Hematopoietic multipotent progenitor cell treated with erythropoietin and hydrocortisone succinate and interleukin-3 and kit ligand, for 17 days (in vitro differentiated cells): ENCODE data around the gene PKMYT1.

Experiments
- DNase-seq: peaks from one replicate; pipeline ENCODE4 v3.0.0-alpha.2; 2015; ENCODE audit warnings: low spot score

Gene PKMYT1

DNA sequence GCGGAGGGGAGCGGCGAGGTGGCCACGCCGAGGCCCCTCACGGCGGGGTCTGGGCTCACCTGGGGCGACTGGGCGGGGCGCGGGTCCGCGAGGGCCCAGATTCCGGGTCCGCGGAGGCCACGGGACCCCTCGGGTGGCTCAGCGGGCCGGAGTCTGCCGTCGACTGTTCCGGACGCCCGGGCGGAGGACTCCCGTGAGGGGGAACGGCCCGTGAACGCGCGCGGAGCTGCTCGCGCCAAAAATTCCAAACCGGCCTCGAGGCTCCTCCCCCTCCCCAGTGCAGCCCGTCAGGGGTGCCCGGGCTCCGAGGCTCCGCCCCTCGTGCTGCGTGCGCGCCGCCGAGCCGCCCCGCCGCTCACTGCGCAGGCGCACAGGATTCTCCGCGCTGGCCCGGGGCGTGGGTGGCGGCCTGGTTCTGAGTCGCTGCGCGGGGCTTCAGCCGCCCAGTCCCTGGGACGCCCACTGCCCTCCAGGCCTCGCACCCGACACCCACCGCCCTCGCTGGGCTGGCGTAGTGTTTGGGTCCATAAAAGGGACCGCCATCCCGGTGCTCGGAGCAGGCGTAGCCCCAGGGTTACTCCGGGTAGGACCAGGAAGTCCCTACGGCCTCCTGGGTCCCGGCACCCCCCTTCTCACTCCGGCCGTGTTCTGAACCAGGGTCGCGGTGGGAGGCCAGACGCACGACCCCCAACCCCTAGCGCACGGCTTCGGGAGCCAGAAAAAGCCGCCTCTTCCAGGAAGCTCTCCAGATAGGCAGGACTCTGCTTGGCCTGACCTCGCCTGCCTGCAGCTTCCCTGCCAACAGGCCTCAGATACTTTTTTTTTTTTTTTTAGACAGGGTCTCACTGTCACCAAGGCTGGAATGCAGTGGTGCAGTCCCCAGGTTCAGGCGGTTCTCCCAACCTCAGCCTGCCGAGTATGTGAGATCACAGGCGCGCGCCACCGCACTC is at the start of gene PKMYT1:
Gene PKMYT1, minus strand, starts transcription at position 220 of the 950 bp plus-strand sequence. CDS start 789 bp downstream, outside the sequence.
- DNase-seq, result peak; percentile 94

GRCh38 chr16:3029491-3030221 is 49.4 kb upstream of the PKMYT1 start:
- no peak for DNase-seq

GRCh38 chr16:3028716-3029319 is 48.6 kb upstream of the PKMYT1 start:
- DNase-seq, result no peak

DNA sequence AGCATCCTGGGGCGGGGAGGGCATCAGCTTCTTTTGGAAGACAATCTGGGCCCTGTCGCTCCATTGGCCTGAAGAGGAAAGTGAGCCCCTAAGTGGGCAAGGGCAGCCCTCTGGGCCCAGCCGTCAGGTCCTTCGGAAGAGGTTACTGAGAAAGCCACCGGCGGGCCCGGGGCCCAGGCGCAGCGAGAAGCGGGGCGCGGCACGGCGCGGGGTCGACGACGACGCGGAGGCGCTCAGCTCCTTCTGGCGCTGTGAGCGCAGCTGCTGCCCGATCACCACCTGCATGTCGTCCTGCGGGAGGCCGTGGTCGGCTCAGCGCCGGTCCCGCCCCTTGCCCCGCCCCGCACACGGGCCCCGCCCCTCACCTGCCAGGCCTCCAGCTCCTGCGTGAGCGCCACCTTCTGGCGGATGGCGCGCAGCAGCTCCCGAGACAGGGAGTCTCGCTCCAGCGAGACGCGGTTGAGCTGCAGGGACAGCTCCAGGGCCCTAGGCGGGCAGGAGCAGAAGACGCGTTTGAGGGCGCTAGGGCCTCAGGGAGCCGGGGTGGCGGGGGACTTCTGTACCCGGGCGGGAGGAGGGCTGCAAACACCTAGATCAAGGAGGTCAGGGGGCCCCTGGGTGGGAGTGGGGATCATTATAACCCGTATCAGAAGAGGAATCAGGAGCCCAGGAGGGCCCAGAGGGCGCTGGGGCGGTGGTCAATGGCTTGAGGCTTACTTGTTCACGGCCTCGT is 47.9 kb upstream of the PKMYT1 start:
- DNase-seq, result peak; percentile 90

GRCh38 chr16:3027489-3027795 is 47.2 kb upstream of the PKMYT1 start:
- DNase-seq, result no peak

DNA sequence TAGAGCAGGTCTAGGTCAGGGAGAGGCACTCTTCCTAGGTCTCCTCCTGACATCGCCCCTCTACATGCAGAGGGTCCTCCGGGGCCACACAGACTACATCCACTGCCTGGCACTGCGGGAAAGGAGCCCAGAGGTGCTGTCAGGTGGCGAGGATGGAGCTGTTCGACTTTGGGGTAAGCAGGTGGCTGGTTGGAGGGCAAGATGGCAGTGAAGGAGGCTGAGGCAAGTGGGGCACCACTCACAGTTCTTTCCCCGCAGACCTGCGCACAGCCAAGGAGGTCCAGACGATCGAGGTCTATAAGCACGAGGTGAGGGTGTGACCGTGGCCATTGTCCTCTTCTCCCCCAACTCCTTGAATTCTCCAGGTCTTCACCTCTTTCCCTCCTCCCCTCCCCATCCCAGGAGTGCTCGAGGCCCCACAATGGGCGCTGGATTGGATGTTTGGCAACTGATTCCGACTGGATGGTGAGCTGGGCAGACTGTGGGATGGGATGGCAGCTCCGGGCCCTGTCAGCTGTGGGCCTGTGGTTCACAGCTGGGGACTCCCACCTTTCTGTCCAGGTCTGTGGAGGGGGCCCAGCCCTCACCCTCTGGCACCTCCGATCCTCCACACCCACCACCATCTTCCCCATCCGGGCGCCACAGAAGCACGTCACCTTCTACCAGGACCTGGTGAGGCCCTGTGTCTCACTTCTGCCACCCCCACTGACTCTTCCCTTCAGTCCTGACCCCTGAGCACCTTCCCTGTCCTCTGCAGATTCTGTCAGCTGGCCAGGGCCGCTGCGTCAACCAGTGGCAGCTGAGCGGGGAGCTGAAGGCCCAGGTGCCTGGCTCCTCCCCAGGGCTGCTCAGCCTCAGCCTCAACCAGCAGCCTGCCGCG is 46.6 kb upstream of the PKMYT1 start:
- DNase-seq, result no peak

- no peak for DNase-seq
Observed at GRCh38 chr16:3026003-3026378, 45.7 kb upstream of the PKMYT1 start.

DNA sequence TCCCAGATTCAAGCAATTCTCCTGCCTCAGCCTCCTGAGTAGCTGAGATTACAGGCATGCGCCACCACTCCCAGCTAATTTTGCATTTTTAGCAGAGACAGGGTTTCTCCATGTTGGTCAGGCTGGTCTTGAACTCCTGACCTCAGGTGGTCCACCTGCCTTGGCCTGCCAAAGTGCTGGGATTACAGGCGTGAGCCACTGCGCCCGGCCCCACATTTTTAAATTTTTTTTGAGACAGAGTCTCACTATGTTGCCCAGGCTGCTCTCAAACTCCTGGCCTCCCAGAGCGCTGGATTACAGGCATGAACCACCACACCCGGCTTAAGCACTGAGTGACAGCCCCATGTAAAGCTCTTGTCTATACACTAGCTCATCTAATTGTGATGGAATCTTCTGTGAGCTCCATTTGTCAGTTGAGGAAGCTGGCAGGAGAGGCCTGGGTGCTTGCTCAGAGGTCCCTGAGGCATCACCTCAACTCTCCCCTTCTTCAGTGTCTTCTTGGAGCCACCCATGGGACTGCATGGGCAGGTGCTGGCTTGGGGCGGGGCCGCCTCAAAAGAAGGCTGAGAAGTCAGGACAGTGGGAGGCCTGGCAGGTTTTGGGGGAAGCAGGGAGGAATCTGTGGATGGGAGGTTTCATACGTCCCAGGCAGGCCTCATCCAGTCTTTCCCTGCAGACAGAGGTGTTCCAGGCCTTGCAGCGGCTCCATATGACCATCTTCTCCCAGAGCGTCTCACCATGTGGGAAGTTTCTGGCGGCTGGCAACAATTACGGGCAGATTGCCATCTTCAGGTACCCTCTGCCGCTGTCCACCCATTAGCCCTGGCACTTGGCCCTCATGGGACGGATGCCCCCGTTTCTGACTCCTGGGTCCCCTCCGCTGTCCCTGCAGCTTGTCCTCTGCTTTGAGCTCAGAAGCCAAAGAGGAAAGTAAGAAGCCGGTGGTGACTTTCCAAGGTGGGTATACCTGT is 45.1 kb upstream of the PKMYT1 start:
- DNase-seq, result no peak

DNA sequence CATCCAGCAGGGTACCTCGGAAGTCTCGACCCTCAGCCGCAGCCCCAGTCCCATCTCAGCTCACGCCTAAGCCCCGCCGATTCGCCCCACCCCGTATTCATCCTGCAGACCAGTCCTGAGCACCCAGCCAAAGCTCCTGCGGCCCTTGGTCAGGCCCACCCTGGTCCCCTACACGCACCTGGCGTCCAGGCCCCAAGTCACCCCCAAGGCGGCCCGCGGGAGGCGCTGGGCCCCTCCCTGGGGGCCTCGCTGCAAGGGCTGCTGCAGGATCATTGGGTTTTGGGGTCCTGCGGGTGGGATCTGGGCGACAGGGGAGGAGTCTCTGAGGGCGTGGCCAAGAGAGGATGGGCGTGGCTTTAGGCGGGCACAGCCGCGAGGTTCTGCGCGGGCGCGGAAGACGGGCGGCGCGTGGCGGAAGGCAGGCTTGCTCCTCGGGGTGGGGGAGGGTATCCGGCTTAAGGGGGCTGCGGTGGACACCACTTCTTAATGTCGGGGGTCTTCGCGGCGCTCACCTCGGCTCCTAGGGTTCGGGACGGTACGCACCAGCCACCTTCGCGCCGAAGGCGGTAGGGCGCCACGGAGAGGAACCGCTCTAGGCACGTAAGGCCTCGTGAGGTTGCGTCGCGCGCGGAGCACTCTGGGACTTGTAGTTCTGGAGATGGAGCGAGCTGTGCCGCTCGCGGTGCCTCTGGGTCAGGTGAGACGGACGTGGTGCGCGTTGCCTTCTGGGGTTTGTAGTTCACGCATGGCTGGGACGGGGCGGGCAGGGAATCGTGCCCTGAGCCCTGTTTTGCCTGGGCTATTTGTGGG is 43.6 kb upstream of the PKMYT1 start, which contains the start of the genes HCFC1R1 and THOC6:
Gene HCFC1R1, minus strand, starts transcription at position 274 of the 810 bp plus-strand sequence. Its CDS starts 1 bp downstream, at position 273.
Gene THOC6, plus strand, starts transcription at position 367 of the 810 bp plus-strand sequence. Its CDS starts 292 bp downstream, at position 659.
- DNase-seq, result peak; percentile 98

- no peak for DNase-seq
Observed at GRCh38 chr16:3023415-3023668, 43.1 kb upstream of the PKMYT1 start.

- no peak for DNase-seq
Observed at GRCh38 chr16:3022684-3023414, 42.6 kb upstream of the PKMYT1 start.

DNA sequence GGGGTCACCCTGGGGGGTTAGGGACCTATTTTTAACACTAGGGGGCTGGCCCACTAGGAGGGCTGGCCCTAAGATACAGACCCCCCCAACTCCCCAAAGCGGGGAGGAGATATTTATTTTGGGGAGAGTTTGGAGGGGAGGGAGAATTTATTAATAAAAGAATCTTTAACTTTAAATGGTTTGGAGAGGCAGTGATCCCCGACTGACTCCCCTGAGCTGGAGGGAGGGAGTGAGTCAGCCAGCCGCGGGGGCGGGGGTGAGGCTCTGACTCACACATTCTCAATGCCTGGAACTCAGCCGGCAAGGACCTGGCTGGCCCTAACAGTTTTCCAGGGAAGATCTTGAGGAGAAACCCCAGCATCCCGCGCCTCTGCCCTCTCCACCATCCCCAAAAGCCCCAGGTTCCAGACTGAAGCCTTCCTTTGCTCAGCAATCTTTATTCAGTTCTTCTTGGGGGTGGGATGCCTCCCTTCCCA is 42.0 kb upstream of the PKMYT1 start:
- DNase-seq, result peak; percentile 72

DNA sequence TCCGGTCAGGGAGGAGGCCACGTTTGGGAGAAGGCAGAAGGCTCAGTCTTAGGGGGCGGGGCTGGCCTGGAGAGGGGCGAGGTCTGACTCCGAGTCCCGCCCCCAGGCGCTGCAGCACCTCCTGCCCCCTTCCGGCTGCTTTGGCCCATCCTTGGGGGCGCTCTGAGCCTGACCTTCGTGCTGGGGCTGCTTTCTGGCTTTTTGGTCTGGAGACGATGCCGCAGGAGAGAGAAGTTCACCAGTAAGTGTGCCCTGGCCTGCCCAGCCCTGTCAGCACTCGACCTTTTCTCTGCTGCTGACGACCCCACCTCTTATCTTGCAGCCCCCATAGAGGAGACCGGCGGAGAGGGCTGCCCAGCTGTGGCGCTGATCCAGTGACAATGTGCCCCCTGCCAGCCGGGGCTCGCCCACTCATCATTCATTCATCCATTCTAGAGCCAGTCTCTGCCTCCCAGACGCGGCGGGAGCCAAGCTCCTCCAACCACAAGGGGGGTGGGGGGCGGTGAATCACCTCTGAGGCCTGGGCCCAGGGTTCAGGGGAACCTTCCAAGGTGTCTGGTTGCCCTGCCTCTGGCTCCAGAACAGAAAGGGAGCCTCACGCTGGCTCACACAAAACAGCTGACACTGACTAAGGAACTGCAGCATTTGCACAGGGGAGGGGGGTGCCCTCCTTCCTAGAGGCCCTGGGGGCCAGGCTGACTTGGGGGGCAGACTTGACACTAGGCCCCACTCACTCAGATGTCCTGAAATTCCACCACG is 41.4 kb upstream of the PKMYT1 start:
- peak; percentile 60 for DNase-seq

DNA sequence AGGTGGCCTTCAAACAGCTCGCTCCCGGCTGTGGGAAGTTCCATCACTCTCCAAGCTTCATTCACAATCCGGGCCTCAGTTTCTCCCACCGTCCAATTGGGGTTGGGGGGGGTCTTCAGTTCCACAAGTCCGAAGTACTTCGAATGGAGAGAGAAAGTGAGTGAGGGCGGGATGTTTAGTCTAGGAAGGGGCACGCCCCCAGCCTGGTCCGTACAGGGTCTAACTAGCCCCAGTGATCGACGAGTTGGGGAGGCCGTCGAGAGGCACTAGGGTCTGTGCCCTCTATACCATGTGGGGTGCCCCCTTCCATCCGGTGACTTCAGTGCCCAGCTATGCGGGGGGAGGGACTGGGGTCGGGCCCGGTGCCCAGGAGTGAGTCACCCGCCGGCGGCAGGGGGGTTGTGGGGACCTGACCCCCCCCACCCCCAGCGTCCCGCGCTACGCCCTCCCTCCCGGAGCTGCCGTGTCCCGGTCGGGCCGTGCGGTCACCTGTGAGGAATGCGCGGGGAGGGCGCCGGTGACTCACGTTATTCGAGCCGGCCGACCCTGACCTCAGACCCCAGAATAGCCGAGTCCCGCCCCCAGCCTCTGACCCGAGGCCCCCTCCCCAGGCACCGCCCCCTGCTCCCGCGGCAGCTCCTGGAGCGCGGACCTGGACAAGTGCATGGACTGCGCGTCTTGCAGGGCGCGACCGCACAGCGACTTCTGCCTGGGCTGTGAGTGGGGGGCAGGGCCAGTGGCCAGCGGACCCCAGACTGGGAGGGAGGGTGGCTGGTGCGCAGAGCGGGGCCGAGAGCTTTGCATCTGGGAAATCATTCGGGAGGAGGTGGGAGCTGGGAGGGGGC is 40.6 kb upstream of the PKMYT1 start:
- DNase-seq, result peak; percentile 40

GRCh38 chr16:3020247-3020603 is 40.0 kb upstream of the PKMYT1 start, which contains the start of gene TNFRSF12A:
Gene TNFRSF12A (plus strand): TSS chr16:3020368. CDS start chr16:3020398, 30 bp downstream.
- peak; percentile 66 for DNase-seq

DNA sequence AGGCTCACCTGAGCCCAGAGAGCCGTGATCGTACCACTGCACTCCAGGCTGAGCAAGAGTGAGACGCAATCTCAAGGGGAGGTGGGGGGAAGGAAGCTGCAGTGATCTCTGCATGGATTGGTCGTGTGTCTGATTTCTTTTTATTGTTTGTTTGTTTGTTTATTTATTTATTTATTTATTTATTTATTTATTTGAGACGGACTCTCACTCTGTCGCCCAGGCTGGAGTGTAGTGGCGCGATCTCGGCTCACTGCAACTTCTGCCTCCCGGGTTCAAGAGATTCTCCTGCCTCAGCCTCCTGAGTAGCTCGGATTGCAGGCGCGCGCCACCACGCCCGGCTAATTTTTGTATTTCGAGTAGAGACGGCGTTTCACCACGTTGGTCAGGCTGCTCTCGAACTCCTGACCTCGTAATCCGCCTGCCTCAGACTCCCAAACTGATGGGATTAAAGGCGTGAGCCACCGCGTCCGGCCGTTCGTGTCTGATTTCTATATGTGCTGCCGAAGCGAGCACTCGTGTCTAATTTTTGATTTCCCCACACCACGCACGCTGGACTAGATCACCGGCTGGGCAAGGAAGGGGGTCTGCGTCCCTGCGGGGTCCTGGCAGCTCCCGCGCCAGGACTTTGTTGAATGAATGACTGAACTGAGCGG is 39.5 kb upstream of the PKMYT1 start:
- DNase-seq, result no peak
